ENCODE measurements around the gene RNF151.
A peak's percentile ranks its signal among the peaks of the same experiment; 100 is the strongest.

DNA sequence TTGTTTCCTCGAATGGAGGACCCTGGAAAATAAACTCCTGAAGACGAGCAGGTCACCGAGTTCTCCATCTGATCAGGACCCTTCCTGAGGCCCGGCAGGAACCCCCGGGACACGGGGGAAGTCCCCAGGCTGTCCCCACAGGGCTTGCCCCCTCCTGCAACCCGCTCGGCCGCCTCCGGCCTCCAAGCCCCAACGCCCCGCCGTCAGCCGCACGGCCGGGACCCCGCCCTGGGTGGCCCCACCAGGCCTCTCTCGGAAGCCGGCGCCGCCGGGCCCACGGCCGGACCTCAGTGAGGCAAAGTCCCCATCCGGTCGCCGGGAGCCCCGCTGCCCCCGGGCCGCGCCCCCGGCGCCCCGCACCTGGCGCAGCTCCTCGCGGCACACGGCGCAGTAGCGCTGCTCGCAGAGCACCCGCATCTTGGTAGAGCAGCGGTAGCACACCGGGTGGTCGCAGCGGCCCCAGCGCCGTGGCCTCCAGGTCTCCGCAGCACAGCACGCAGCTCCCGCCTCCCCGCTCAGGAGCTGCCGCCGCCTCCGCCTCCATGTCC is 42.6 kb downstream of the RNF151 start:
- TF ChIP-seq, protein P1, sequence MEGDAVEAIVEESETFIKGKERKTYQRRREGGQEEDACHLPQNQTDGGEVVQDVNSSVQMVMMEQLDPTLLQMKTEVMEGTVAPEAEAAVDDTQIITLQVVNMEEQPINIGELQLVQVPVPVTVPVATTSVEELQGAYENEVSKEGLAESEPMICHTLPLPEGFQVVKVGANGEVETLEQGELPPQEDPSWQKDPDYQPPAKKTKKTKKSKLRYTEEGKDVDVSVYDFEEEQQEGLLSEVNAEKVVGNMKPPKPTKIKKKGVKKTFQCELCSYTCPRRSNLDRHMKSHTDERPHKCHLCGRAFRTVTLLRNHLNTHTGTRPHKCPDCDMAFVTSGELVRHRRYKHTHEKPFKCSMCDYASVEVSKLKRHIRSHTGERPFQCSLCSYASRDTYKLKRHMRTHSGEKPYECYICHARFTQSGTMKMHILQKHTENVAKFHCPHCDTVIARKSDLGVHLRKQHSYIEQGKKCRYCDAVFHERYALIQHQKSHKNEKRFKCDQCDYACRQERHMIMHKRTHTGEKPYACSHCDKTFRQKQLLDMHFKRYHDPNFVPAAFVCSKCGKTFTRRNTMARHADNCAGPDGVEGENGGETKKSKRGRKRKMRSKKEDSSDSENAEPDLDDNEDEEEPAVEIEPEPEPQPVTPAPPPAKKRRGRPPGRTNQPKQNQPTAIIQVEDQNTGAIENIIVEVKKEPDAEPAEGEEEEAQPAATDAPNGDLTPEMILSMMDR (IDR thresholded peaks at IDR 0.05 in 8 of 11, conservative IDR thresholded peaks at IDR 0.05 in 3 of 11): peak in 1 of 11 experiments; percentile 8
- no peak for TF ChIP-seq POLR2A (IDR thresholded peaks at IDR 0.05)

Measured in spleen (tissue), 7 donors.